B cell (primary cell): ENCODE results near the gene AOPEP. TPM values are rescaled to one million over a fixed set of nuclear protein-coding genes. Genes with fewer than 3 reads are reported as not detected.

Experiments
- ATAC-seq: fragments of 200-7000 bp; cut with Tn5 transposase; one replicate; pipeline ENCODE4 v1.10.0; 2021; ENCODE audit warnings: low read depth, mild to moderate bottlenecking, moderate number of reproducible peaks, moderate library complexity
- CTCF ChIA-PET: fragments of 350-600 bp; sonication (Branson Sonifier 250); formaldehyde crosslinking; loops from one replicate; lab custom pipeline; 2021; ENCODE audit warnings: antibody characterized with exemption, inconsistent platforms; lab: Charles Lee
- POLR2A ChIA-PET: fragments of 350-600 bp; sonication (Branson Sonifier 250); formaldehyde crosslinking; loops from one replicate; lab custom pipeline; 2021; ENCODE audit warnings: antibody characterized with exemption; lab: Charles Lee
- DNase-seq: peaks from one replicate; pipeline ENCODE4 v3.0.0; 2013
- H2AFZ ChIP-seq: 2 replicates; pipeline ENCODE4 v1.6.1; 2012; ENCODE audit warnings: mild to moderate bottlenecking, low read depth, low read length; ENCODE audit not compliant: insufficient read depth, poor library complexity, severe bottlenecking
- H3K27ac ChIP-seq, 2 donors: 1 replicate in 1 of 2; 2 replicates in 1 of 2; pipeline ENCODE4 v1.5.1; 2012 to 2013; ENCODE audit warnings: low read length in 2 of 2, mild to moderate bottlenecking in 2 of 2, moderate library complexity in 1 of 2
- H3K27me3 ChIP-seq, 4 experiments: fragments of 200-600 bp in 1 of 4; sonication (generic) in 1 of 4; replicated peaks in 1 of 4; 1 replicate in 2 of 4; 2 replicates in 2 of 4; pipeline versions ENCODE4 v1.6.1 to v1.7.0; 2013 to 2016; ENCODE audit warnings: low read length in 3 of 4, mild to moderate bottlenecking in 2 of 4, mixed read lengths in 1 of 4, moderate library complexity in 1 of 4; ENCODE audit not compliant: insufficient read depth in 4 of 4, control insufficient read depth in 3 of 4; ENCODE audit errors: control extremely low read depth in 1 of 4
- H3K36me3 ChIP-seq, 2 experiments: replicated peaks in 1 of 2; 1 replicate in 1 of 2; 2 replicates in 1 of 2; pipeline versions ENCODE4 v1.6.1 to v1.7.1; 2013; ENCODE audit warnings: low read length in 1 of 2; ENCODE audit not compliant: insufficient read depth in 2 of 2, control insufficient read depth in 1 of 2; ENCODE audit errors: control extremely low read depth in 1 of 2, extremely low read depth in 1 of 2
- H3K4me1 ChIP-seq, 2 donors: fragments of 200-600 bp in 1 of 2; sonication (generic) in 1 of 2; 1 replicate in 1 of 2; 2 replicates in 1 of 2; pipeline versions ENCODE4 v1.5.1 to v1.6.1; 2013 to 2017; ENCODE audit warnings: low read length in 2 of 2; ENCODE audit not compliant: control insufficient read depth in 2 of 2, insufficient read depth in 2 of 2
- H3K4me2 ChIP-seq: replicated peaks from 2 replicates; pipeline ENCODE3; 2012; ENCODE audit warnings: mild to moderate bottlenecking, low read depth, low read length; ENCODE audit not compliant: poor library complexity, severe bottlenecking
- H3K4me3 ChIP-seq, 5 experiments: fragments of 200-600 bp in 1 of 5; sonication (generic) in 1 of 5; 1 replicate in 3 of 5; 2 replicates in 2 of 5; pipeline versions ENCODE4 v1.5.1 to v1.7.0; 2011 to 2016; ENCODE audit warnings: low read length in 4 of 5, mild to moderate bottlenecking in 4 of 5, low read depth in 2 of 5, control low read depth in 1 of 5, moderate library complexity in 1 of 5; ENCODE audit not compliant: insufficient read depth in 1 of 5; ENCODE audit errors: control extremely low read depth in 1 of 5, extremely low read depth in 1 of 5
- H3K79me2 ChIP-seq: fragments of 200-600 bp; sonication (generic); one replicate; pipeline ENCODE4 v1.6.0; 2016; ENCODE audit warnings: low read length; ENCODE audit not compliant: control insufficient read depth, insufficient read depth
- H3K9ac ChIP-seq: fragments of 200-600 bp; sonication (generic); 2 replicates; pipeline ENCODE4 v1.6.1; 2017; ENCODE audit warnings: mild to moderate bottlenecking, low read length, moderate library complexity
- H3K9me3 ChIP-seq, 3 donors: one replicate each; pipeline versions ENCODE4 v1.6.1 to v1.7.1; 2013; ENCODE audit warnings: low read length in 2 of 3; ENCODE audit not compliant: control insufficient read depth in 2 of 3, insufficient read depth in 1 of 3; ENCODE audit errors: control extremely low read depth in 1 of 3
- H4K20me1 ChIP-seq: 2 replicates; pipeline ENCODE4 v1.6.0; 2012; ENCODE audit warnings: mild to moderate bottlenecking, low read length; ENCODE audit not compliant: insufficient read depth, control insufficient read depth, poor library complexity, severe bottlenecking
- H3K27ac Mint-ChIP-seq: one replicate; pipeline ENCODE4 v1.8.0; 2021; ENCODE audit warnings: mixed read lengths
- H3K27me3 Mint-ChIP-seq: one replicate; pipeline ENCODE4 v1.8.0; 2021; ENCODE audit warnings: mixed read lengths
- H3K4me1 Mint-ChIP-seq: one replicate; pipeline ENCODE4 v1.8.0; 2021; ENCODE audit warnings: mixed read lengths
- H3K4me3 Mint-ChIP-seq: one replicate; pipeline ENCODE4 v1.8.0; 2021; ENCODE audit warnings: mixed read lengths
- H3K9me3 Mint-ChIP-seq: one replicate; pipeline ENCODE4 v1.8.0; 2022; ENCODE audit warnings: mixed read lengths; ENCODE audit not compliant: insufficient read depth
- EZH2 ChIP-seq: IDR thresholded peaks from 2 replicates; pipeline ENCODE4 v1.6.1; 2012; ENCODE audit warnings: borderline replicate concordance, low read depth, mild to moderate bottlenecking, moderate library complexity, low read length; ENCODE audit not compliant: insufficient read depth, poor library complexity, severe bottlenecking
- WGBS: methylation state at CpG from one replicate; pipeline ENCODE4 v1.1.5; 2013; ENCODE audit warnings: missing lambda C conversion rate; ENCODE audit not compliant: insufficient coverage; 5-methylcytosine and 5-hydroxymethylcytosine counted together
- intact Hi-C: fragments of 100-400 bp; cut with micrococcal nuclease; formaldehyde crosslinking; loops from one replicate; pipeline ENCODE4 v1.10.0; 2022
- polyA plus RNA-seq: library from polyadenylated mRNA; depleted of rRNA; stranded (reverse); fragments of >200 nt; gene quantifications from 2 replicates; pipeline ENCODE4 v1.2.3, GENCODE V29; 2012
- total RNA-seq, 2 donors: library from RNA; stranded (reverse); fragments of 120-200 nt in 1 of 2; gene quantifications; 1 replicate in 1 of 2; 2 replicates in 1 of 2; pipeline versions ENCODE4 v1.2.3 to v1.2.4, GENCODE V29; 2013 to 2022
- TF ChIP-seq, protein P1 (sequence below): fragments of 200-600 bp; IDR thresholded peaks from one replicate; pipeline ENCODE4 v1.8.0; 2022; ENCODE audit warnings: antibody characterized with exemption, mild to moderate bottlenecking

Gene AOPEP
- total and polyA plus RNA-seq, 2 donors (not counting 1 experiment from before 2014, with no cell fraction given) = 5.1 to 35.8 TPM

GRCh38 chr9:94881454-94881853 is 155.0 kb downstream of the AOPEP start:
- no peaks in the 10 kb centered on the region for H4K20me1 ChIP-seq
- ChIA-PET CTCF (interaction anchor here (1.2 to 2.5 kb wide), 3 partner anchors 20 to 200 kb away, joined by 3 to 10 read pairs (median 8); no protein-coding TSS in a partner anchor), POLR2A (interaction anchor here (0.6 to 1.5 kb wide), 2 partner anchors 8 to 20 kb away, joined by 3 to 5 read pairs; no protein-coding TSS in a partner anchor)
- H3K4me3 ChIP-seq = no peak overlapping the region
- H3K27me3 ChIP-seq = no peaks in the 10 kb centered on the region
- 91% methylated on average over 2 of the region's 2 CpGs for WGBS
- H3K4me3 Mint-ChIP-seq = no peak overlapping the region
- no peaks in the 10 kb centered on the region for H3K9me3 Mint-ChIP-seq
- H3K4me1 ChIP-seq = peaks cover 13 to 16% of the 10 kb centered on the region in 2 donors
- H3K4me2 ChIP-seq = peak overlapping the region; percentile 30
- ATAC-seq (no peak), DNase-seq (no peak)
- peak overlapping the region; percentile 81 for H3K27ac Mint-ChIP-seq
- no peak overlapping the region for H2AFZ ChIP-seq
- H3K79me2 ChIP-seq = no peaks in the 10 kb centered on the region
- no peak for TF ChIP-seq EZH2
- TF ChIP-seq, protein P1, sequence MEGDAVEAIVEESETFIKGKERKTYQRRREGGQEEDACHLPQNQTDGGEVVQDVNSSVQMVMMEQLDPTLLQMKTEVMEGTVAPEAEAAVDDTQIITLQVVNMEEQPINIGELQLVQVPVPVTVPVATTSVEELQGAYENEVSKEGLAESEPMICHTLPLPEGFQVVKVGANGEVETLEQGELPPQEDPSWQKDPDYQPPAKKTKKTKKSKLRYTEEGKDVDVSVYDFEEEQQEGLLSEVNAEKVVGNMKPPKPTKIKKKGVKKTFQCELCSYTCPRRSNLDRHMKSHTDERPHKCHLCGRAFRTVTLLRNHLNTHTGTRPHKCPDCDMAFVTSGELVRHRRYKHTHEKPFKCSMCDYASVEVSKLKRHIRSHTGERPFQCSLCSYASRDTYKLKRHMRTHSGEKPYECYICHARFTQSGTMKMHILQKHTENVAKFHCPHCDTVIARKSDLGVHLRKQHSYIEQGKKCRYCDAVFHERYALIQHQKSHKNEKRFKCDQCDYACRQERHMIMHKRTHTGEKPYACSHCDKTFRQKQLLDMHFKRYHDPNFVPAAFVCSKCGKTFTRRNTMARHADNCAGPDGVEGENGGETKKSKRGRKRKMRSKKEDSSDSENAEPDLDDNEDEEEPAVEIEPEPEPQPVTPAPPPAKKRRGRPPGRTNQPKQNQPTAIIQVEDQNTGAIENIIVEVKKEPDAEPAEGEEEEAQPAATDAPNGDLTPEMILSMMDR = no peak
- no peaks in the 10 kb centered on the region for H3K9me3 ChIP-seq
- H3K27ac ChIP-seq = peak overlapping the region in 1 of 2 donors; percentile 19
- H3K9ac ChIP-seq = no peak overlapping the region
- no peaks in the 10 kb centered on the region for H3K27me3 Mint-ChIP-seq
- H3K36me3 ChIP-seq = no peaks in the 10 kb centered on the region
- peaks cover 30% of the 10 kb centered on the region for H3K4me1 Mint-ChIP-seq
- intact Hi-C loops = no loop called here

- intact Hi-C loops = loop anchor here (1.0 kb wide), 1 partner anchor 21 kb away; no protein-coding TSS in a partner anchor
- H3K36me3 ChIP-seq = no peaks in the 10 kb centered on the region
- H2AFZ ChIP-seq = no peak overlapping the region
- H3K9ac ChIP-seq = no peak overlapping the region
- no peaks in the 10 kb centered on the region for H3K27me3 ChIP-seq
- H3K27ac Mint-ChIP-seq = peak overlapping the region; percentile 81
- ATAC-seq (peak; percentile 82), DNase-seq (peak; percentile 70)
- H3K4me1 Mint-ChIP-seq = peaks cover 30% of the 10 kb centered on the region
- H3K79me2 ChIP-seq = no peaks in the 10 kb centered on the region
- peaks cover 13 to 16% of the 10 kb centered on the region in 2 donors for H3K4me1 ChIP-seq
- peak overlapping the region; percentile 49 for H3K4me3 Mint-ChIP-seq
- ChIA-PET CTCF (interaction anchor here (2.3 to 2.5 kb wide), 2 partner anchors 21 to 36 kb away, joined by 8 to 10 read pairs; no protein-coding TSS in a partner anchor), POLR2A (interaction anchor here (0.6 to 1.5 kb wide), 2 partner anchors 9 to 21 kb away, joined by 3 to 5 read pairs; no protein-coding TSS in a partner anchor)
- H3K9me3 ChIP-seq = no peaks in the 10 kb centered on the region
- H4K20me1 ChIP-seq = no peaks in the 10 kb centered on the region
- peak overlapping the region; percentile 19 to 25 for H3K27ac ChIP-seq
- WGBS = no CpG with 5 or more reads among the region's 3 CpGs
- TF ChIP-seq, protein P1 = no peak
- no peak for TF ChIP-seq EZH2
- H3K4me2 ChIP-seq = peak overlapping the region; percentile 30
- no peaks in the 10 kb centered on the region for H3K27me3 Mint-ChIP-seq
- no peaks in the 10 kb centered on the region for H3K9me3 Mint-ChIP-seq
- H3K4me3 ChIP-seq = no peak overlapping the region
Observed at GRCh38 chr9:94881940-94882339, 155.4 kb downstream of the AOPEP start.
